ENCODE measurements around the gene ANXA10. TPM values are rescaled to one million over a fixed set of nuclear protein-coding genes. Genes with fewer than 3 reads are reported as not detected.

Gene ANXA10
- total RNA-seq, 1 donor from 2014 or later, result not detected

- Mint-ChIP-seq H3K4me1 (peaks cover 7% of the 10 kb centered on the region), H3K9me3 (no peaks in the 10 kb centered on the region), H3K27ac (ENCODE audit: unreplicated experiment) (no peak overlapping the region), H3K27me3 (ENCODE audit: low read depth) (no peaks in the 10 kb centered on the region), H3K36me3 (ENCODE audit: low read depth) (no peaks in the 10 kb centered on the region), H3K4me3 (no peak overlapping the region)
- no peak for DNase-seq (ENCODE audit: low read depth, low spot score)
- TF ChIP-seq CTCF (conservative IDR thresholded peaks at IDR 0.05), result no peak
Measured at GRCh38 chr4:168154546-168155277, 62.4 kb downstream of the ANXA10 start.

DNA sequence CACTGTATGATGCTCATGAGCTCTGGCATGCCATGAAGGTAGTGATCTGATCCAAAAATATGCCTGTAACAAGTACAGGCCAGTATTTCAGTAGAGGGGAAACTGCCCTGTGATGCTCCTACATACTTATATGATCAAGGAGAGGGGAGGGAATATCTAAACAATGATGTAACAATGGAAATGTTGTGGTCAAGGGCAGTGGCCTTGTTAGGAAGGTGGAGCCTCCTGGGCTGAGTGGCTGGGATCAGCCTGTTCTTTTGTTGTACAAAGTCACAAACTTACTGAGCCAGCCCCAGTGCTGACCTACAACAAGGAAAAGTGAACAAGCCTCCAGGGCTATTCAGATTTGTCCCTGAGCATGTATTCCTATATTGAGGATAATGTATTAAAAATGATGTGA lies 70.3 kb downstream of the ANXA10 start:
- Mint-ChIP-seq H3K9me3 (peaks cover 7% of the 10 kb centered on the region), H3K27me3 (ENCODE audit: low read depth) (no peaks in the 10 kb centered on the region), H3K27ac (ENCODE audit: unreplicated experiment) (no peak overlapping the region), H3K4me1 (no peaks in the 10 kb centered on the region), H3K36me3 (ENCODE audit: low read depth) (no peaks in the 10 kb centered on the region), H3K4me3 (no peak overlapping the region)
- no peak for DNase-seq (ENCODE audit: low read depth, low spot score)
- no peak for TF ChIP-seq CTCF (conservative IDR thresholded peaks at IDR 0.05)

- Mint-ChIP-seq H3K4me3 (no peak overlapping the region), H3K27me3 (ENCODE audit: low read depth) (no peaks in the 10 kb centered on the region), H3K9me3 (peaks cover 7% of the 10 kb centered on the region), H3K27ac (ENCODE audit: unreplicated experiment) (no peak overlapping the region), H3K36me3 (ENCODE audit: low read depth) (no peaks in the 10 kb centered on the region), H3K4me1 (no peaks in the 10 kb centered on the region)
- DNase-seq (ENCODE audit: low read depth, low spot score), result no peak
- no peak for TF ChIP-seq CTCF (conservative IDR thresholded peaks at IDR 0.05)
Measured at GRCh38 chr4:168163106-168163505, 70.8 kb downstream of the ANXA10 start.

DNA sequence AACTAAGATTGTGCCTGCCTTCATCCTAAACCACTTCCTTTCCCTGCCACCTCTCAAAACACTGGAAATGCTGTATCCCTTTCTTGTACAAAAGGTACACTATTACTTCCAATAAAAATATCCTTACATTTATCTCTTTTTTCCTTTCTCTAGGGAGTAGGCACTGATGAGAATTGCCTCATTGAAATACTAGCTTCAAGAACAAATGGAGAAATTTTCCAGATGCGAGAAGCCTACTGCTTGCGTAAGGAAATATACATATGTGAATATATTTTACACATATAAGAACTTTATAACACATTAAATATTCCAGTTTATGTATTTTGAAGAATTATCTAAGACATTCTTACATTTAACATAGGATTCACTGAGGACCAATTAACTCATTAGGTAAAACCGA lies 71.7 kb downstream of the ANXA10 start:
- H3K27me3 Mint-ChIP-seq (ENCODE audit: low read depth), result no peaks in the 10 kb centered on the region
- TF ChIP-seq CTCF (conservative IDR thresholded peaks at IDR 0.05), result no peak
- no peak overlapping the region for H3K27ac Mint-ChIP-seq (ENCODE audit: unreplicated experiment)
- no peak for DNase-seq (ENCODE audit: low read depth, low spot score)
- H3K4me1 Mint-ChIP-seq, result no peaks in the 10 kb centered on the region
- peaks cover 7% of the 10 kb centered on the region for H3K9me3 Mint-ChIP-seq
- H3K4me3 Mint-ChIP-seq, result no peak overlapping the region
- no peaks in the 10 kb centered on the region for H3K36me3 Mint-ChIP-seq (ENCODE audit: low read depth)

GRCh38 chr4:168164915-168165548 lies 72.7 kb downstream of the ANXA10 start:
- H3K27ac Mint-ChIP-seq (ENCODE audit: unreplicated experiment), result no peak overlapping the region
- no peak for DNase-seq (ENCODE audit: low read depth, low spot score)
- H3K4me3 Mint-ChIP-seq, result no peak overlapping the region
- H3K4me1 Mint-ChIP-seq, result no peaks in the 10 kb centered on the region
- peaks cover 9% of the 10 kb centered on the region for H3K9me3 Mint-ChIP-seq
- TF ChIP-seq CTCF (conservative IDR thresholded peaks at IDR 0.05), result no peak
- no peaks in the 10 kb centered on the region for H3K36me3 Mint-ChIP-seq (ENCODE audit: low read depth)
- no peaks in the 10 kb centered on the region for H3K27me3 Mint-ChIP-seq (ENCODE audit: low read depth)
